DOHH2 (cell line): Measurements from ENCODE around the gene SUSD5.

Experiments
- EZH2phosphoT487 ChIP-seq: fragments of 200-600 bp; sonication (generic); IDR thresholded peaks from 2 replicates; pipeline ENCODE4 v1.6.1; 2017; ENCODE audit warnings: borderline replicate concordance, mild to moderate bottlenecking, antibody characterized with exemption, low read length, moderate library complexity, mixed read lengths
- TF ChIP-seq, protein P1 (sequence below): fragments of 200-600 bp; sonication (generic); IDR thresholded peaks from one replicate; pipeline ENCODE4 v1.5.1; 2014; ENCODE audit warnings: antibody characterized with exemption, mild to moderate bottlenecking, low read depth, low read length; ENCODE audit not compliant: poor library complexity, severe bottlenecking

DNA sequence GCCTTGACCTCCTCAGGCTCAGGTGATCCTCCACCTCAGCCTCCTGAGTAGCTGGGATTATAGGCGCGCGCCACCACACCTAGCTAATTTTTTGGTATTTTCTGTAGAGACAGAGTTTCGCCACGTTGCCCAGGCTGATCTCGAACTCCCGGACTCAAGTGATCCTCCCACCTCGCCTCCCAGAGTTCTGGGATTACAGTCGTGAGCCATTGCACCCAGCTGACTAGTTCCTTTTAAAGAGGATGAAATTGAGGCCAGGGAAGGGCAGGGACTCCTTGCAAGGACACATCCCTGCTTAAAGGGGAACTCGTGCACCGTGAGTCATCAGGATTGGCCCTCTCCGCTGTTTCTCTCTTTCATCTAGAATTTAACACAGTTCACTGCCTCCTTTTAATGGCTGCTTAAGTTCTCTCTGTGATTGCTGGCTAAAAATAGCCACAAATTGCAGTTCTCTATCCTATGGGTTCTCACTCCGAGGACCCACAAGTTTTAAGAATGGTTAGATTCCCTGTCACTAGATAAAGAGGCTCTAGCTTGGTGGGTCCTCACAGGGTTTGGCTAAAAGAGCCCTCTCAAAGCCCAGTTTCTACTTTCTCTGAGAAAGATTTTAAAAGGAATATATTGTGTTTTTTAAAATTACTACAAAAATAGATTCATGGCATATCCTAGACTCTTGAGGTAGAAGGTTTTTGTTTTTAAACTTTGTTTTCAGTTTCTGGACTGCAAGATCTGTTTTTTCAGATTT is 103.4 kb downstream of the SUSD5 start:
- TF ChIP-seq, protein P1, sequence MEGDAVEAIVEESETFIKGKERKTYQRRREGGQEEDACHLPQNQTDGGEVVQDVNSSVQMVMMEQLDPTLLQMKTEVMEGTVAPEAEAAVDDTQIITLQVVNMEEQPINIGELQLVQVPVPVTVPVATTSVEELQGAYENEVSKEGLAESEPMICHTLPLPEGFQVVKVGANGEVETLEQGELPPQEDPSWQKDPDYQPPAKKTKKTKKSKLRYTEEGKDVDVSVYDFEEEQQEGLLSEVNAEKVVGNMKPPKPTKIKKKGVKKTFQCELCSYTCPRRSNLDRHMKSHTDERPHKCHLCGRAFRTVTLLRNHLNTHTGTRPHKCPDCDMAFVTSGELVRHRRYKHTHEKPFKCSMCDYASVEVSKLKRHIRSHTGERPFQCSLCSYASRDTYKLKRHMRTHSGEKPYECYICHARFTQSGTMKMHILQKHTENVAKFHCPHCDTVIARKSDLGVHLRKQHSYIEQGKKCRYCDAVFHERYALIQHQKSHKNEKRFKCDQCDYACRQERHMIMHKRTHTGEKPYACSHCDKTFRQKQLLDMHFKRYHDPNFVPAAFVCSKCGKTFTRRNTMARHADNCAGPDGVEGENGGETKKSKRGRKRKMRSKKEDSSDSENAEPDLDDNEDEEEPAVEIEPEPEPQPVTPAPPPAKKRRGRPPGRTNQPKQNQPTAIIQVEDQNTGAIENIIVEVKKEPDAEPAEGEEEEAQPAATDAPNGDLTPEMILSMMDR, result no peak
- no peak for TF ChIP-seq EZH2phosphoT487
